HG03097 (cell line): ENCODE data around the gene PELI2.

ENCODE experiments used
- ATAC-seq: cut with Tn5 transposase; IDR thresholded peaks from one replicate; pipeline ENCODE4 v1.9.1; 2021; ENCODE audit not compliant: unreplicated experiment, low FRiP score

The PELI2 gene

DNA sequence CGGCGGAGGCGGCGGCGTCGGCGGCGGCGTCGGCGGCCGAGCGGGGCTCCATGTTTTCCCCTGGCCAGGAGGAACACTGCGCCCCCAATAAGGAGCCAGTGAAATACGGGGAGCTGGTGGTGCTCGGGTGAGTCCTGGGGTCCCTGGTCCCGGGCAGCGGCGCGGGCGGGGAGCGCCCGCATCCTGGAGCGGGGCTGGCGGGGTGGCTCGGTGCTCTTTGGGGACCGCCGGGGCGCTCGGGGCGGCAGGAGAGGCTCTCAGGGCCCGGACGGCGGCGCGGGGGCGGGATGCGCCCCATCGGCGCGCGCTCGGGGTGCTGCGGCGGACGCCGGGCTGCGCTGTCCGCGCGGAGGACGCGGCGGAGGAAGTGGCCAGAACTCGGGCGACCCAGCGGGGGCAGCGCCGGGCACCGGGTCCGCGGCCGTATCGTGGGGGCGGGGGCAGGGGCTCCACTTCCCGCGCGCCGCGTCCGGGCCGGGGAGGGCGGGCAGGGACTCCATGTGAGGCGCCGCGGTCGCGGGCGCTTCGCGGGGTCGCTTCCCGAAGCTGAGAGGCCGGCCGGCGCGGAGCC is 485 bp downstream of the PELI2 start:
- peak; percentile 27 for ATAC-seq

DNA sequence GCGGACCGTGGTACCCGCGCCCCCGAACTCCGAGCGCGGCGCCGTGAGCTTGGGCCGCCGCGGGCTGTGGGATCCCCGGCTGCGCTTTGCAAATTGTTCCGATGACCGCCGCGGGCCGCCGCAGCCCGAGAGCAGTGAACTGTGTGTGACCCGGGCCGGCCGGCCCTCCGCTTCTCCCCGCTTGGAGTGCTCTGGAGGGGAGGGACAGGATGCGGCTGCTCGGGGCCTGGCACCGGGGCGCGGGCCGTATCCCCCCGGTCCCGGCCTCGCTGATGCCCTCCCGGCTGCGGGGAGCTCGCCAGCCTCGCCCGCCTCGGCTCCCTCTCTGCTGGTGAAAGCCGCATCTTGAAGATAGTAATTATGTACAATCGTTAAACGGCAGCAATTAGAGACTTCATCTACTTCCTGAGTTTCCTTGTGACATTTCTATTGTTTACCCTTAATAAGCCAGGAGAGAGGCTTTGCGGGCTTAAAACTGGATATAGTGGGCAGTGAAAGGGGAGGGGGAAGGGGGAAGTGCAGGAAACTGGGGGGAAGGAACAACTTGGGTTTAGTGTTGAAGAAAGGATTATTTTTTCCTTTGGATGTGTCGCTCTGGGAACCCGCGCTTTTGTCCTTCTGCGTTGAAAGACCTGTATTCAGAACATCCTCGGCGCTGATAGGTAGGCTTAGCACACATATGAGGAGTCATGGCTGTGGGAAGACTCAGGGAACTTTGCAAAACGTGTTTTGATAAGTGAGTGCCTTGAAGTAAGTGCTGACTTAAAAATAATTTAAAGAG is 1.2 kb downstream of the PELI2 start:
- ATAC-seq, result no peak

DNA sequence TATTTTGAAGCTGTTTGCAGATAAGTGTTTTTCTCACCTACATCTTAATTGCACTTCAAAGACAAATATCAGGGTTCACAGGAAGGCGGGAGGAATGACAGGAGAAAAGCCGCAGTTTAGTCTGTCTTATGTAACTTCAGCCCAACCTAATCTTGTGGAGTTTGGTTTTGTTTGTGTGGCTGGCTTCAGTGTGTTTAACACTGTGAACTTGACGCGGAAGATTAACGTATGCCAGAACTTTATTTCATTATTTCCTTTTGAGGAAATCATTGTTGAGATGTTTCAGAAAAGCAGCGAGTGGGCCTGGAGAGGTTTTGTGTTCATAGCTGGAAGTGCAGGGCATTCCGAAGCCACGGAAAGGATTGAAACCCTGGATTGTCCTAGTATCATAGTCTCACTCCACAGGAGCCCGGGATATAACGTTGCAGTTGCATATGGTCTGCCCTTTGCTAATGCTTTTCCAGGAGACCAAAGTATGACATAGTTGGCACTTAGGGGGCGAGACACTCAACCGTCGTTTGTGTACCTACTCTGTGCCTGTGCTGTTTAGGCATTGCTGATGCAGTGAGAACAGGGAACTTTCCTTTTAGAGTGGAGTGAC is 2.0 kb downstream of the PELI2 start:
- no peak for ATAC-seq

DNA sequence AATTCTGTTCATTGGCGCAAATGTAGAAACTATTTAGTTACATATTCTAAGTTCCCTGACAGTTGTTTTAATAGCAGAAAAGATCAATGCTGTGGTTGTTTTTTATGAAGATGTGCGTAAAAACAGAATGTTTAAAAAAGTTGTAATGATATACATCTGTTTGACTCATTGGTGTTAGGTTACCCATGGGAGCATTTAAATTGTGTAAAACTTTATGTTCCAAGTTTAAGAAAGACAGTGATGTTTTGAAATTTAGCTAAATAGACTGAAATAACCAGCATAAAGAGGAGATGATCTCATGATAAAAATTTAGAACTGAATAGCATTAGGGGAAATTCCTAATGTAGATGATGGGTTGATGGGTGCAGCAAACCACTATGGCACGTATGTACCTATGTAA is 3.6 kb downstream of the PELI2 start:
- ATAC-seq, result no peak

DNA sequence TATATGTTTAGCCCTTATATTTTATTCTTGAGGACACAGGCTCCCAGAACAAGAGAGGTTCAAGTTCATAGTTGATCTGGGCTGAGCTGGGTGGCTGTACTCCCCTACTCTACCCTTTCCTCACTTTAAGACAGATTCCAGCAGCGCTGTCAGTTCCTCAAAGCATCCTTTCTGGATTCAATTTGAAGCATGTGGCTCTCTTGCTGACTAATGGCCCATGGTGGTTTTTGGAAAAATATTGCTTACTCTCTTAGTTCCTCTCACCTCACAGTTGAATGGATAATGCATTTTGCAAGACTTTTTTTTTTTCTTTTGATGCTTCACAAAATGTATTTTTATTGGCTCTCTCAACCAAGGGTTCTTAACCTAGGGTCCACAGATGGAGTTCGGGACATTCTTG is 4.1 kb downstream of the PELI2 start:
- no peak for ATAC-seq

DNA sequence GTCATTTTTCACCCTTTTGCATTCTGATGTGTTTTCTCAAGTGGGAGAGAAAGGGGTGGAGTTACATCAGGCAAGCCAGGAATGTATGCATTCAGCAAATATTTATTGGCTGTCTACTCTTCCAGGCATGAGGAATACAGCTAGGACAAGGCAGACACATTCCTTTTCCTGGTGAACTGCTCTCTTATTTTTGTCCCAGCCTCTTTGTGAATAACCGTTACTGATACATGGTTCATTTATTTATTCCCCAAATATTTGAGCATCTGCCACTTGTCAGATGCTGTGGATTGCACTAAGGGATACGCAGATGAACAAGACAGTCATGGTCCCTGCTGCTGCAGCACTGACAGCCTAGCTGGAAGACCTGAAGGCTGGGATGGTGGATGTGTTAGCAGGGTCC is 6.1 kb downstream of the PELI2 start:
- no peak for ATAC-seq

DNA sequence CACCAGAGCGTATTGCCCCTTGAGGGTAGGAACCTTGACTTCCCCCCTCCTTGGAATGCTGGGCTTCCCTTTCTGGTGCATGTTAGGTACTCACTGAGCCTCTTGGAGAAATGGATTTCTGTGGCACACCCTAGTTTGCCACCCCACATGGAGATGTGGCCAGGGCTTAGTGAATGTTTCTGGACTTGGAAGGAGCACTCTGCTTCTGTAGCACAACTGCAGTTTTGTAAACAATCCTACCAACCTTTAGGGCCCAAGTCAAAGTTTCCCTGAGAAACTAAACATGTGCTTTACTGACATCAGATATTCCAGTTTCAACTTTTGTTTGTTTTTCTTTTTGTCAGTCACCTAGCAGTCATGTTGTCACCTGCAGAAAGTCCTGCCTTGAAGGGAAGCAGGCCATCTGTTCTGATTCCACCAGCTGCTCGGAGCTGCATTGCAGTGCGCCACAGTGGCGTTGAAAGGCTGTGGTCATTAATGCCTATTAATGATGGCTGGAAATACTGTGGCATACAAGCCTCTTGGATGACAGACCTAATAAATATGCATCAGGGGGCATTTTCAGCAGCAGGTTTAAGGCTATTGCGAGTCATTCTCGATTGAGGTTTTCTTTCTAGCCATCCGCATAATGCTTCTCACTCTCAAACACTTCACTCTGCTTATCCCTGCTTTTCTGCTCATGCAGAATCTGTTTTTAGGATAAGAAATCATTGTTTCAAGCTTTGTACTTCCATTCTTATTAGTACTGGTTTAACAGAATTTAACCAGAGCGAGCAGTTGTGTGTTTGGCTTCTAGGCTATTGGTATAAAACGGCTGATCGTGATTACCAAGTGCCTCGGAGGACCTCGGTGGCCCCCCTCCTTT is 7.8 kb downstream of the PELI2 start:
- no peak for ATAC-seq

DNA sequence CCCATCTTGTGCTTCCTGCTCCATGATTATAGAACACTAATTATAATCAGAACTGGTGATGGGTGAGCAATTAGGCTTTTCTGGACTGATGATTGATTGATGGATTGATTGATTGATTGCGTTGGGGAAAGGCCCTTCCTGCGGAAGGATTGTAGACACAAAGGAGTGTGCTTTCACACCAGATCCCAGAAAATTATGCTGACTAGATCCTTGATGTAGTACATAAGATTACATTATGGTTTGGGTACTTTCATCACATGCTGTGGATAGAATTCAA is 8.4 kb downstream of the PELI2 start:
- no peak for ATAC-seq

DNA sequence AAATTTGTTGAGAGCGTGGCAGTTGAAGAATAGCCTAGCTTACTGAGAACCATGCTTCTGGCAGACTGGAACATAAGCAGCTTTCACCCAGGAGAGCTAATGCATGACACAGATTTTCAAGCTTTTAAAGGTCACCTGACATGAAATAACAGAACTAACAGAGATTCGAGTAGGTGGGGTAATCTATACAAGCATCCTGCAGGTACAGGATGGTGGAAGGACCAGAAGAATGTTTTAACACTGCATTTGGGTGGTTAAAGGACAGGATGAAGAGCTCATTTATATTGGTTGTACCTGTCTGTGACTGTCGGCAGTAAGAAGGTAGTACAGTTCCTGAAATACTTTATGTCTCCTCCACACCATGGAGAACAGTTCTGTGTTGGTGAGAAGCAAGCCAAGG is 8.9 kb downstream of the PELI2 start:
- ATAC-seq, result no peak

DNA sequence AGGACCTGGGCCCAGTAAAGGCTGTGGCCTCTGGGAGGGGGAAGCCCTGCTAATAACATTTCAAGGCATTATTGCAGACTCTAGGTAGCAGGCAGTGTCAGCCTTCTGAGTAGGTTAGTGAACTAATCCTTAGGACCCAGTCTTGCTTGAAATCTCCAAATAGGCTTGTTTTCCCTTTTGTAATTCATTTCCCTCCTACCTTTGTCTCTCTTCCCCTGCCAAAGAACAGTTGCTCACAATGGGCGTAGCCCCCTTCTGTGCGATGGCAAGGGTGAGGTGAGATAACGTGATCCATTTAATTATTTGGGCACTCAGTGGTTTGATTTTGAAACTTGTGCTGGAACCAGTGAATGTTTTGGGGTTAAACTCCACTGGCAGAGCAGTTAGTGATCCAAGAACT is 10.9 kb downstream of the PELI2 start:
- no peak for ATAC-seq

DNA sequence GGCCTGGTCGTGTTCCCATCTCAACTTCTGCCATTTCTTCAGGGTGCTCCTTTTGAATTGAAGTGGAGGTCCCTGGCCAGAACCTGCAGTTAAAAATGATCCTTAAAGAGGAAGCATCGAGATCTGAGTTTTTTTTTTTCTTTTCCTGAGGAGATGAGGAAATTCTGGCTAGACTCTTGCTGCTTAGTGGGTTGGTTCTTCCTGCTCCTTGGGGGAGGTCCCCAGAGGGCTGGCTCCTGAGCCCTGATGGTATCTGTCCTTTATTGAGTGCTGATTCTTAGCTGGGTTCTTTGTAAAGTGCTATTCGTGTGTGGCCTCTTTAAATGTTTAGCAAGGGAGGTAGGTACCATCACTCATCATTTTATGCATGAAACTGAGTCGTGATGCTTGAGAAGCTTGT is 11.7 kb downstream of the PELI2 start:
- ATAC-seq, result no peak

DNA sequence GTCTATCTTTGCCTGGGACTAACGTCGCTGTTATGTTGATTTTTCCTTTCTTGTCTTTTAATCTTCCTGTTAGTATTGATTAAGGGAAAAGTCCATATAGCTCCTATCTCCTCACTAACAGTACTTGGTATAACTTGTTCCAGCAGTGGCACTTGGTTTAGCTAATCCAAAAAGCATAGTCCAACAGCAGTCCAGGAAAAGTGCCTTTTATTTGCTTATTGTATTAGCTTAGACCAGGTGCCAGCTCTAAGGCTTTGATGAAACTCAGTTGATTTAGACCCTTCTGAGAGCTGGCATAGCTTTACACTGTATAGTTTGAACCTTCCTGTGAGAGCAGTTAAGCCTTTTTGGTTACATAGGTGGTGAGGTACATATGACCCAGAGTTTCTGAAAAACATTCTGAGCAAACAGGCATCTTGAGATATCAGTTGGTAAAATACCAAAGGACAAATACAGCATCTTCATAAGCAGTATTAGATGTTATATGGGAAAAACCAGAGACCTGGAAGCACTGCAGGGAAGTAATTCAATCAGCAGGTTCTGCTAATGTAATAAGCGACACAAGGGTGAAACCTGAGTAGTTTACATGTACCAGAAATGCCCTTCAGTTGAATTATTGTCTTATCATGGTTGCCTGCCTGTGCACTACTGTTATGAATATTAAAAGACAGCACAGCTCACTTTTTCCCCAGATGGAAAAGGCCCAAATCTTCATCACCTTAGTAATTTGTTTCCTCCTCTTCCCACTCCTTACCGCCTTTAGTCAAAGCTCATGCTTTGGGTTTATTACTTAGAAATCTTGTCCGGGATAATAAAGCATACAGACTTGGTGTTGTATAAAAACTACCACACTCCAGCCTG is 13.0 kb downstream of the PELI2 start:
- no peak for ATAC-seq

DNA sequence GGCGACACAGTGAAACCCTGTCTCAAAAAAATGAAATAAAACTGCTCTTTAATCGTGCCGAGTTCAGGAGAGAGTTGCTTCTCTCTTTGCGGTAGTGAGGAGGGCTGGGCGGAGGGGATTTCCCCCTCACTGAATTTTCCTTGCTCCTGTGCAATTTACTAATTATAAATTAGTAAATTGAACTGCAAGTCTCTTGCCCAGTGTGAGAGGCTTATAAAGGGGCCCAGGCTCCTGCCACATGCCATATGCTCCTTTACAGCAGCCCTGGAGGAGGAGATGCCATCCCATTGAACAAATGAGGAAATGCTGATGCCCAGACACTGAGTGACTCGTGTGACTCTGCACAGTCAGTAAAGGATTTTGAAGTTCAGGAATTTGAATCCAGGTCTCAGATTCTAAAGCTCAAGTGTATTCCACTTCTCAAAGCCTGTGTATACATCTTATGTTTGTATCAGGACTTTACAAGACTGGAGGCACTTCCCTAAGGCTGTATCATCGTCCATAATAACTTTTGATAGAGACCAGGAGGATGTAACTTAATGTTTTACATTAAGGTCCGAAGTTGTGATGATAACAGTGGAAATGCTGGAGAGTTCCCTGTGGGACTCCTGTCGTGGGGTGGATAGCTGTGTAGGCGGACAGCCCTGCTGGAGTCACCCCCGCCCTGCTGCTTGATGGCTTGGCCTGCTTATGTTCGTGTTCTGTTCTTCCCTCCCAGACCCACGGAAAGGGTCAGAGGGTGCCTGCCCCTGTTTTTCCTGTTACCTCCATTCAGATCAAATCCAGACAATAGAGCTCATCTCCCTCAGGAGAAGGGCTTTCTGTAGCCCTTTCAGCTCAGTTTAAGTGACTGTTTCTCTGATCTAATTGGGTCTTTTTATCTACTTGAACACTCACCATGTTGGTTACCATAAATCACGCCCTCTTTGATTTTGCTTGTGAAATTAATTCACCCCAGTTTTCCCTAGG is 13.9 kb downstream of the PELI2 start:
- ATAC-seq, result no peak

DNA sequence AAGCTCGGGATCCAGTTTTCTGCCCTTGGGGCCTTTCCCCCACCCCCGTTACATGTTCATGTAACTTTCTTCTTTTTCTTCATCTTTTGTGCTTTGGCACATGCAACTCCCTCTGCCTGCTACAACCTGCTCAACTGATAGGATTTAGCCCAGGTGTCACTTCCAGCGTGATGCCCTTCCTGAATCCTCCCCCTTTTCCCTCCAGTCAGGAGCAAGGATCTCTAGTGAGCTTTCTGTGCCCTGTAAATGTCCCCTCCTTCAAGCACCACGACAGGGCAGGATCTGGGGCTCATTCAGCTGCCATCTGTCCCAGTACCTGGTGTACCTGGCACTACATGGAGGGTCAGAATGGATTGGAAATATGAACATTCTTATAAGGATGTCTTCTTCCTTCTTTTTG is 15.3 kb downstream of the PELI2 start:
- ATAC-seq, result no peak

DNA sequence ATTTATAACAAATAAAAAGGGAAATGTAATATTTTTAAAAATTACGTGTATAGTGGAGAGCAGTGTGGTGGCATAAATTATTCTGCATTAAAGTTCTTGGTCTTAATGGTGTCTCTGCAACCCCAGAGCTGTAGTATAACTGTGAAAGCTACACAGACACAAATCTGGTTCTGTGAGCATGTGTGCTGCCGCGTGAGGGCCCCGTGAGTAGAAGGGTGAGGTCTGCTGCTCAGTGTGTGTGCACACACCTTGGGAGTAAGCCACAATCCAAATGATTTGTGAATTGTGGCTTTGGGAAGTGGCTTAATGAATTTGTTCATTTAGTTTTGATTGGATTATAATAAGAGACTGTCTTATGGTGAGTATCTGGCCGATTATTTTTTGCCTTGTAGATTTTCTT is 16.8 kb downstream of the PELI2 start:
- ATAC-seq, result no peak

DNA sequence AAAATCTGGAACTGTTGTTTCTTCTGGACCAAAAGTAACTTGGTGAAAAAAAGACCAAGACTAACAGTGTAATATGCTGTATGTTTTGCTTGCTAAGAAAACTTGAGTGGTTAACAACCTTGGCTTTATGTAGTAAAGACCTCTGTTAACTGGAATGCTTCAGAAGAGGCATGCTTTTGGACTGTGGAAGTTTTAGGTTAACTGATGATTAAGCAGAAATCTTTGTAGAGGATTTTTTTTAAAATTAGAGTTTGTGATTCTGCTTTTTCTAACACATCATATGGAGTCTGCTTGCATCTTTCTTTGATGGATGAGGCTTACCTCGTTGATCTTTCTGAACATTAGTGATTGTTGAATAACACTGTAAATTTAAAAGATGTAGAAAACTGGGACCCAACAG is 17.5 kb downstream of the PELI2 start:
- no peak for ATAC-seq

DNA sequence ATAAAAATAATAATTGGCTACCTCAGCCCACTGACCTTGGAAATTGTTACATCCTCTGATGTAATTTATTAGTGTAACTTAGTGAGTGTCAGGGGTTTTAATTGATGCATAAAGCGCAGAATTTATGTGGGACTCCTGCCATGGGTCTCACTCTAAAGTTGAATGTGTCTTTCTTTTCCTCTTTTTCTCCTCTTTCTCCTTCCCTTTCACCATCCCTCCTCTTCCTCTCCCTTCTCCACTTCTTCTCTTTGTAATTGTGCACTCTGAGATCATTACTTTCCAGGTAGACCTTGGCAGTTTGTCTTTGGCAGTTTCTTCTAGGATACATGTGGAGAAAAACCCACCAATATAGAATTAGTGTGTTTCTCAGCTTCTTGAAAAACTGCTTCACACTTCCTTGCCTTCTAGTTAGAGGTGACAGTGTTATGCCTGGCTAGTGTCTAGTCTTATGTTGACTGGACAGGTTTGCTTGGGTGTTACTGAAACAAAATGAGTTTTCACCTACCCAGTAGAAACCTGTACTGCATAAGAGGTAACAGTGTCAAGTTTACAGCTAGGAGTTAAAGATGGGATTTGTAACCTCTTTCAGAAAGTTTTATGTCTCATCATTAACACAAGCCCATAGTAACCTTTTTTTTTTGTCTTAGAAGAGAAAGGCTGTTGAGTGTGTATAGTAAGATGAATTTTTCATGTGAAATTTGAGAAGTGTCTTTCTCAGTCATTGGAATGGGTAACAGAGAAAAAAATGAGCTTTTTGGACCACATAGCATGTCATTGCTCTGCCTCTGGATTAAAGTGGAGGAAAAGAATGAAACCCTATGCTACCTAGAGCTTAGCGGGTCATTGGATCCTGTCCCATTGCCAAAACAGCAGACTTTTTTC is 18.6 kb downstream of the PELI2 start:
- ATAC-seq, result no peak

DNA sequence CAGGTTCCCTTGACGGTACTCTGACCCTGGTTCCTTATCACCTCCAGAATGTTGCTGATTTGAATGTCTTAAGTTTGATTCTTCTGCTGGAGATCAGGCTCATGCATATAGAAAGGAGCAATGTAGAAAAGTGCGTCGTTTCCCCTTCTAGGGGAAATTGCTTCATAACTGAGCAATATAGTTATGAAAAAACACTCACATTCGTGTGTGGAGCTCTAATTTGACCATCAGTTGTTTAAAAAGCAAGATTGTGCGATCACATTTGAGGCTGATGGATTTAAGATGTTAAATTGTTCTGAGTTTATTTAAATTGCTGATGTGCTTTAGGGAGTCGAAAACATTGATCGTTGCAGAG is 19.2 kb downstream of the PELI2 start:
- no peak for ATAC-seq

DNA sequence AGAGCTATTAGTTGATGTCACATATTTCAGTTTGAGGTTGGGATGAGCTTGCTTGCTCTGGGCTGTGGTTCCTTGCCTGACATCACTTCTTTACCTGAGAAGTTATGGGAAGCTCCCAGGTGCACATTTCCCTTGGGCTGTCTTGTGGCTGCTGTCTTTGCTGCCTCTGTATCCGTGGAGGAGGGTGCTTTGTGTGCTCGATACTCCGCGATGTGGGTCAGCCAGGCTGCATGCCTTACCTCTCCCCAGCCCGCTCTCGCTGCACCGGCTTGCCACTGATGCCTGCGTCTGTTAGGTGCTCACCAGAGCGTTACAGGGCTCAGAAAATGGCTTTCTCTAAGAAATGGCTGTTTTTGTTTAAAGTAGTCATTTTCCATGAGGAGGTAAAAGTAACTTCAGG is 19.6 kb downstream of the PELI2 start:
- ATAC-seq, result no peak
